Right ventricle myocardium superior (tissue), 1 donor: ENCODE measurements around the gene PCDH11Y. TPM values are rescaled to one million over a fixed set of nuclear protein-coding genes. Genes with fewer than 3 reads are reported as not detected.
"Not testable (repeated sequence)": the region's sequence is repeated elsewhere in the genome, so short reads cannot be mapped to it uniquely, and the experiment has no call there.

Experiments used
- ATAC-seq: fragments of 200-7000 bp; cut with Tn5 transposase; one replicate; pipeline ENCODE4 v1.9.1; 2020; ENCODE audit warnings: mild to moderate bottlenecking; ENCODE audit not compliant: poor library complexity
- DNase-seq: peaks from one replicate; pipeline ENCODE4 v3.0.0-alpha.2; 2020
- intact Hi-C: fragments of 100-400 bp; cut with DNase I; formaldehyde crosslinking; loops from one replicate; pipeline ENCODE4 v1.11.2; 2022
- total RNA-seq: library from RNA; stranded (reverse); fragmentation: NEBNext Ultra II Directional; extraction: Animal tissue kit (Norgen Biotek cat#: 25700); gene quantifications from one replicate; pipeline ENCODE4 v1.2.1, GENCODE V29; 2021
- donor health status: DM: no; HTN: yes; CAD: no; lungs with severe emphysema.

Gene PCDH11Y
- total RNA-seq, 1 donor from 2014 or later, result 0.08 TPM

GRCh38 chrY:5776485-5776884 lies 776.4 kb downstream of the PCDH11Y start:
- ATAC-seq, DNase-seq, intact Hi-C loops: not testable (repeated sequence)
